PC-3 (cell line): Measurements from ENCODE around the gene ZCCHC2.

ENCODE experiments used
- EZH2 ChIP-seq: fragments of 300-600 bp; sonication (generic); IDR thresholded peaks from one replicate; pipeline ENCODE4 v1.6.1; 2017; ENCODE audit warnings: antibody characterized with exemption, mild to moderate bottlenecking, low read length; ENCODE audit not compliant: unreplicated experiment
- EZH2phosphoT487 ChIP-seq: fragments of 300-600 bp; sonication (generic); IDR thresholded peaks from 2 replicates; pipeline ENCODE4 v1.6.1; 2018; ENCODE audit warnings: mild to moderate bottlenecking, antibody characterized with exemption, low read length, borderline replicate concordance
- TF ChIP-seq, protein P1 (sequence below): fragments of 300-600 bp; sonication (generic); conservative IDR thresholded peaks from 2 replicates; pipeline ENCODE4 v1.5.1; 2017; ENCODE audit warnings: antibody characterized with exemption, low read depth, mild to moderate bottlenecking, low read length

- TF ChIP-seq, protein P1, sequence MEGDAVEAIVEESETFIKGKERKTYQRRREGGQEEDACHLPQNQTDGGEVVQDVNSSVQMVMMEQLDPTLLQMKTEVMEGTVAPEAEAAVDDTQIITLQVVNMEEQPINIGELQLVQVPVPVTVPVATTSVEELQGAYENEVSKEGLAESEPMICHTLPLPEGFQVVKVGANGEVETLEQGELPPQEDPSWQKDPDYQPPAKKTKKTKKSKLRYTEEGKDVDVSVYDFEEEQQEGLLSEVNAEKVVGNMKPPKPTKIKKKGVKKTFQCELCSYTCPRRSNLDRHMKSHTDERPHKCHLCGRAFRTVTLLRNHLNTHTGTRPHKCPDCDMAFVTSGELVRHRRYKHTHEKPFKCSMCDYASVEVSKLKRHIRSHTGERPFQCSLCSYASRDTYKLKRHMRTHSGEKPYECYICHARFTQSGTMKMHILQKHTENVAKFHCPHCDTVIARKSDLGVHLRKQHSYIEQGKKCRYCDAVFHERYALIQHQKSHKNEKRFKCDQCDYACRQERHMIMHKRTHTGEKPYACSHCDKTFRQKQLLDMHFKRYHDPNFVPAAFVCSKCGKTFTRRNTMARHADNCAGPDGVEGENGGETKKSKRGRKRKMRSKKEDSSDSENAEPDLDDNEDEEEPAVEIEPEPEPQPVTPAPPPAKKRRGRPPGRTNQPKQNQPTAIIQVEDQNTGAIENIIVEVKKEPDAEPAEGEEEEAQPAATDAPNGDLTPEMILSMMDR: no peak
- TF ChIP-seq EZH2 (no peak), EZH2phosphoT487 (no peak)
These were observed 1.0 kb downstream of the ZCCHC2 start for GRCh38 chr18:62523631-62524439.
